ENCODE data around the gene CFAP54.

- TF ChIP-seq, protein P1, sequence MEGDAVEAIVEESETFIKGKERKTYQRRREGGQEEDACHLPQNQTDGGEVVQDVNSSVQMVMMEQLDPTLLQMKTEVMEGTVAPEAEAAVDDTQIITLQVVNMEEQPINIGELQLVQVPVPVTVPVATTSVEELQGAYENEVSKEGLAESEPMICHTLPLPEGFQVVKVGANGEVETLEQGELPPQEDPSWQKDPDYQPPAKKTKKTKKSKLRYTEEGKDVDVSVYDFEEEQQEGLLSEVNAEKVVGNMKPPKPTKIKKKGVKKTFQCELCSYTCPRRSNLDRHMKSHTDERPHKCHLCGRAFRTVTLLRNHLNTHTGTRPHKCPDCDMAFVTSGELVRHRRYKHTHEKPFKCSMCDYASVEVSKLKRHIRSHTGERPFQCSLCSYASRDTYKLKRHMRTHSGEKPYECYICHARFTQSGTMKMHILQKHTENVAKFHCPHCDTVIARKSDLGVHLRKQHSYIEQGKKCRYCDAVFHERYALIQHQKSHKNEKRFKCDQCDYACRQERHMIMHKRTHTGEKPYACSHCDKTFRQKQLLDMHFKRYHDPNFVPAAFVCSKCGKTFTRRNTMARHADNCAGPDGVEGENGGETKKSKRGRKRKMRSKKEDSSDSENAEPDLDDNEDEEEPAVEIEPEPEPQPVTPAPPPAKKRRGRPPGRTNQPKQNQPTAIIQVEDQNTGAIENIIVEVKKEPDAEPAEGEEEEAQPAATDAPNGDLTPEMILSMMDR (IDR thresholded peaks at IDR 0.05), result no peak
- TF ChIP-seq POLR2AphosphoS5 (IDR thresholded peaks at IDR 0.05; ENCODE audit: low read depth, low read length), result no peak
- no peak for TF ChIP-seq REST (IDR thresholded peaks at IDR 0.05; ENCODE audit: insufficient read depth in 1 of 2, low read depth in 2 of 2, low read length in 1 of 2)
These were observed 33.3 kb downstream of the CFAP54 start for GRCh38 chr12:96522690-96523089.
